K562 (cell line): ENCODE measurements around the gene PHF21A. TPM values are rescaled to one million over a fixed set of nuclear protein-coding genes. Genes with fewer than 3 reads are reported as not detected.

ENCODE experiments used
- ARID2 ChIP-seq: fragments of 450-650 bp; IDR thresholded peaks from 2 replicates; pipeline ENCODE4 v1.6.1; 2017; ENCODE audit warnings: antibody characterized with exemption, mild to moderate bottlenecking
- BCL6 ChIP-seq: fragments of 250-450 bp; sonication (Bioruptor Pico); IDR thresholded peaks from 2 replicates; pipeline ENCODE4 v1.4.0; 2020
- BDP1 ChIP-seq: IDR thresholded peaks from 3 replicates; pipeline ENCODE4 v1.6.1; 2011; ENCODE audit not compliant: insufficient read length, insufficient read depth
- CTBP1 ChIP-seq: fragments of 450-650 bp; IDR thresholded peaks from 2 replicates; pipeline ENCODE4 v1.6.1; 2016; ENCODE audit warnings: borderline replicate concordance
- DDX20 ChIP-seq: fragments of 450-650 bp; IDR thresholded peaks from 2 replicates; pipeline ENCODE4 v1.6.1; 2016; ENCODE audit warnings: missing genetic modification characterization, low read depth, mild to moderate bottlenecking, missing compliant biosample characterization, moderate library complexity
- DIDO1 ChIP-seq: fragments of 450-650 bp; IDR thresholded peaks from 2 replicates; pipeline ENCODE4 v1.6.1; 2016; ENCODE audit warnings: low read depth, missing biosample characterization, missing genetic modification characterization
- E4F1 ChIP-seq: fragments of 250-450 bp; sonication (Bioruptor Pico); IDR thresholded peaks from 2 replicates; pipeline ENCODE4 v1.5.0; 2021; ENCODE audit warnings: mild to moderate bottlenecking, borderline replicate concordance
- EP400 ChIP-seq: fragments of 450-650 bp; IDR thresholded peaks from 2 replicates; pipeline ENCODE4 v1.6.1; 2017; ENCODE audit warnings: antibody characterized with exemption, mild to moderate bottlenecking, moderate library complexity
- FOXJ3 ChIP-seq: sonication (generic); formaldehyde crosslinking; IDR thresholded peaks from 2 replicates; pipeline ENCODE4 v1.4.0; 2020; ENCODE audit warnings: mild to moderate bottlenecking, missing genetic modification reagents
- GABPB1 ChIP-seq: sonication (generic); formaldehyde crosslinking; IDR thresholded peaks from 2 replicates; pipeline ENCODE4 v1.8.0; 2022; ENCODE audit warnings: mild to moderate bottlenecking, missing genetic modification reagents
- HDAC1 ChIP-seq, 2 experiments: fragments of 450-650 bp; IDR thresholded peaks; 2 replicates each; pipeline ENCODE4 v1.6.1; 2016 to 2017; ENCODE audit warnings: inconsistent platforms in 1 of 2, mild to moderate bottlenecking in 1 of 2, moderate library complexity in 1 of 2
- HDGF ChIP-seq: fragments of 450-650 bp; IDR thresholded peaks from 2 replicates; pipeline ENCODE4 v1.6.1; 2016
- KAT8 ChIP-seq: fragments of 450-650 bp; IDR thresholded peaks from 2 replicates; pipeline ENCODE4 v1.6.1; 2016; ENCODE audit warnings: low read depth, mild to moderate bottlenecking
- MCM5 ChIP-seq: fragments of 450-650 bp; IDR thresholded peaks from 2 replicates; pipeline ENCODE4 v1.6.1; 2016; ENCODE audit warnings: low read depth
- NCOA1 ChIP-seq: fragments of 450-650 bp; IDR thresholded peaks from 2 replicates; pipeline ENCODE4 v1.6.1; 2016; ENCODE audit warnings: low read depth
- NCOA6 ChIP-seq: fragments of 450-650 bp; IDR thresholded peaks from 2 replicates; pipeline ENCODE4 v1.6.1; 2017; ENCODE audit warnings: mild to moderate bottlenecking
- NRF1 ChIP-seq, 2 experiments: fragments of 450-650 bp; IDR thresholded peaks in 1 of 2; conservative IDR thresholded peaks in 1 of 2; 2 replicates each; pipeline ENCODE4 v1.6.1; 2014; ENCODE audit warnings: mild to moderate bottlenecking in 2 of 2
- PHF8 ChIP-seq: fragments of 200-600 bp; sonication (generic); IDR thresholded peaks from 2 replicates; pipeline ENCODE4 v1.6.1; 2012; ENCODE audit warnings: mixed run types, mild to moderate bottlenecking, inconsistent platforms, low read length, moderate library complexity, borderline replicate concordance
- ZBTB17 ChIP-seq: fragments of 450-650 bp; formaldehyde crosslinking; IDR thresholded peaks from 2 replicates; pipeline ENCODE4 v1.4.0; 2020; ENCODE audit warnings: mild to moderate bottlenecking
- ZFP30 ChIP-seq: fragments of 250-450 bp; sonication (Bioruptor Pico); IDR thresholded peaks from 2 replicates; pipeline ENCODE4 v1.8.0; 2022; ENCODE audit warnings: moderate library complexity, mild to moderate bottlenecking, inconsistent platforms, borderline replicate concordance
- ZNF165 ChIP-seq: fragments of 250-450 bp; sonication (Bioruptor Pico); IDR thresholded peaks from 2 replicates; pipeline ENCODE4 v1.4.0; 2020; ENCODE audit warnings: borderline replicate concordance
- ZNF175 ChIP-seq: fragments of 200-800 bp; sonication (Bioruptor generic); IDR thresholded peaks from 2 replicates; pipeline ENCODE4 v1.6.1; 2016; ENCODE audit warnings: low read depth, mild to moderate bottlenecking, missing genetic modification characterization, missing compliant biosample characterization
- ZNF212 ChIP-seq: fragments of 450-650 bp; formaldehyde crosslinking; IDR thresholded peaks from 2 replicates; pipeline ENCODE4 v1.4.0; 2020; ENCODE audit warnings: mild to moderate bottlenecking
- ZNF24 ChIP-seq: fragments of 450-650 bp; IDR thresholded peaks from 2 replicates; pipeline ENCODE4 v1.6.1; 2016
- ZNF253 ChIP-seq: fragments of 250-450 bp; sonication (Bioruptor Pico); conservative IDR thresholded peaks from 2 replicates; pipeline ENCODE4 v1.6.1; 2021; ENCODE audit warnings: mild to moderate bottlenecking
- ZNF778 ChIP-seq: fragments of 450-650 bp; formaldehyde crosslinking; IDR thresholded peaks from 2 replicates; pipeline ENCODE4 v1.4.0; 2020; ENCODE audit warnings: mild to moderate bottlenecking, moderate library complexity
- polyA plus RNA-seq, 8 experiments: library from polyadenylated mRNA; depleted of rRNA in 4 of 8; stranded (reverse) in 5 of 8; unstranded in 3 of 8; fragments of >200 nt; fragmentation: Nextera tagmentation in 2 of 8; fragmentation: Illumina TruSeq in 1 of 8; extraction: Ambion mirVana in 2 of 8; extraction: Trizol in 1 of 8; gene quantifications; 2 replicates each; pipeline versions ENCODE4 v1.2.1 to v1.2.3, GENCODE V29; 2011 to 2014; ENCODE audit warnings: inconsistent platforms in 1 of 8, missing spikeins in 1 of 8
- total RNA-seq, 7 experiments: library from RNA; depleted of rRNA in 6 of 7; stranded (reverse); fragments of >200 nt in 6 of 7; fragmentation: Illumina TruSeq in 2 of 7; extraction: Trizol in 2 of 7; gene quantifications; 2 replicates each; pipeline versions ENCODE4 v1.2.1 to v1.2.3, GENCODE V29; 2011 to 2021; ENCODE audit warnings: low replicate concordance in 1 of 7
- TF ChIP-seq, protein P1 (sequence below): sonication (generic); formaldehyde crosslinking; IDR thresholded peaks from 2 replicates; pipeline ENCODE4 v1.8.1; 2023; ENCODE audit warnings: mild to moderate bottlenecking, missing genetic modification reagents
- TF ChIP-seq, protein P2 (sequence below): fragments of 250-450 bp; sonication (Bioruptor Pico); IDR thresholded peaks from 2 replicates; pipeline ENCODE4 v1.8.0; 2021; ENCODE audit warnings: borderline replicate concordance, mild to moderate bottlenecking, moderate library complexity; ENCODE audit not compliant: poor library complexity, severe bottlenecking

PHF21A gene
- total and polyA plus RNA-seq, 9 of the 15 experiments (the other 6 are each of a cell fraction or from before 2014, with no cell fraction given) = 1.5 to 32.4 (median 10.7) TPM

GRCh38 chr11:45995342-45995734, 125.9 kb downstream of the PHF21A start (continued):
- TF ChIP-seq PHF8 (no peak), ZNF212 (CRISPR knock-in tag) (no peak), ZBTB17 (CRISPR knock-in tag) (no peak), ZNF165 (no peak), NCOA1 (peak; percentile 50; the same call in 1 of the 2 replicates), EP400 (peak; percentile 10; the same call in 1 of the 2 replicates), ZNF175 (CRISPR knock-in tag) (no peak), DIDO1 (tag) (no peak), ARID2 (no peak), BCL6 (CRISPR knock-in tag) (no peak), HDGF (no peak), FOXJ3 (CRISPR knock-in tag) (no peak), NCOA6 (no peak), BDP1 (no peak), ZNF778 (no peak), NRF1 (conservative IDR thresholded peaks at IDR 0.05 in 1 of 2, IDR thresholded peaks at IDR 0.05 in 1 of 2) (no peak), DDX20 (tag) (no peak), KAT8 (no peak), GABPB1 (CRISPR knock-in tag) (no peak), HDAC1 (IDR thresholded peaks at IDR 0.05) (peak in 1 of 2 experiments; percentile 12; a peak in 1 of 4 replicates), ZNF24 (no peak), MCM5 (no peak), ZFP30 (CRISPR knock-in tag) (no peak), ZNF253 (CRISPR knock-in tag) (no peak), E4F1 (no peak), CTBP1 (no peak)
- TF ChIP-seq, protein P1, sequence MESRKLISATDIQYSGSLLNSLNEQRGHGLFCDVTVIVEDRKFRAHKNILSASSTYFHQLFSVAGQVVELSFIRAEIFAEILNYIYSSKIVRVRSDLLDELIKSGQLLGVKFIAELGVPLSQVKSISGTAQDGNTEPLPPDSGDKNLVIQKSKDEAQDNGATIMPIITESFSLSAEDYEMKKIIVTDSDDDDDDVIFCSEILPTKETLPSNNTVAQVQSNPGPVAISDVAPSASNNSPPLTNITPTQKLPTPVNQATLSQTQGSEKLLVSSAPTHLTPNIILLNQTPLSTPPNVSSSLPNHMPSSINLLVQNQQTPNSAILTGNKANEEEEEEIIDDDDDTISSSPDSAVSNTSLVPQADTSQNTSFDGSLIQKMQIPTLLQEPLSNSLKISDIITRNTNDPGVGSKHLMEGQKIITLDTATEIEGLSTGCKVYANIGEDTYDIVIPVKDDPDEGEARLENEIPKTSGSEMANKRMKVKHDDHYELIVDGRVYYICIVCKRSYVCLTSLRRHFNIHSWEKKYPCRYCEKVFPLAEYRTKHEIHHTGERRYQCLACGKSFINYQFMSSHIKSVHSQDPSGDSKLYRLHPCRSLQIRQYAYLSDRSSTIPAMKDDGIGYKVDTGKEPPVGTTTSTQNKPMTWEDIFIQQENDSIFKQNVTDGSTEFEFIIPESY = no peak
- TF ChIP-seq, protein P2, sequence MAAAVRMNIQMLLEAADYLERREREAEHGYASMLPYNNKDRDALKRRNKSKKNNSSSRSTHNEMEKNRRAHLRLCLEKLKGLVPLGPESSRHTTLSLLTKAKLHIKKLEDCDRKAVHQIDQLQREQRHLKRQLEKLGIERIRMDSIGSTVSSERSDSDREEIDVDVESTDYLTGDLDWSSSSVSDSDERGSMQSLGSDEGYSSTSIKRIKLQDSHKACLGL (CRISPR knock-in tag) = no peak
